Pons (tissue), 1 donor: ENCODE data around the gene BRI3BP.
"Not testable (repeated sequence)": the region's sequence is repeated elsewhere in the genome, so short reads cannot be mapped to it uniquely, and the experiment has no call there.

Experiments used
- DNase-seq: peaks from one replicate; pipeline ENCODE4 v3.0.0-alpha.2; 2016; ENCODE audit warnings: low spot score

The BRI3BP gene

DNA sequence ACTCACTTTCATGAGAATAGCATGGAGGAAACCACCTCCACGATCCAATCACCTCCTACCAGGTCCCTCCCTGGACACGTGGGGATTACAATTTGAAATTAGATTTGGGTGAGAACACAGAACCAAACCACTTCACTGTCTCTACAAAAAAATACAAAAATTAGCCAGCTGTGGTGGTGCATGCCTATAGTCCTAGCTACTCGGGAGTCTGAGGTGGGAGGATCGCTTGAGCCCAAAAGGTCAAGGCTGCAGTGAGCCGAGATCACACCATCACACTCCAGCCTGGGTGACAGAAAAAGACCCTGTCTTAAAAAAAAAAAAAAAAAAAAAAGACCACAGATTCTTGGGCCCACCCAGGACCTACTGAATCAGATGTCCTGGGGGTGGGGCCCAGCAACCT, 28.3 kb downstream of the BRI3BP start:
- DNase-seq, result no peak

DNA sequence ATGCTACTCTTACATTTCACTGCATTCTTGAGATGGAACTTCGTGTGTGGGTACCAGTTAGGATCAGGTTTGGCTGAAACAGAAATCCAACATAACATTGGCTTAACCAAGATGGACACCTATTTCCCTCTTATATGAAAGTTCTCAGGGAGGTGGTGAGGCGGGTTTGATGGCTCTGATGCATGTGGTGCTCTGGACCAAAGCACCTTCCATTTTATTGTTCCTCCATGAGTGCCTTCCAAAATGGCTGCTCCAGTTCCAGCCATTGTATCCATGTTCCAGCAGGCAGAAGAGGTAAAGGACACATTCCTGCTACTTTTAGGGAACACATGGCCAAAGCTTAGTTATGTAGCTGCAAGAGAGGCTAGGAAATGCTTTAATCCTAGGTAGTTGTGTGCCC, 29.6 kb downstream of the BRI3BP start:
- no peak for DNase-seq

DNA sequence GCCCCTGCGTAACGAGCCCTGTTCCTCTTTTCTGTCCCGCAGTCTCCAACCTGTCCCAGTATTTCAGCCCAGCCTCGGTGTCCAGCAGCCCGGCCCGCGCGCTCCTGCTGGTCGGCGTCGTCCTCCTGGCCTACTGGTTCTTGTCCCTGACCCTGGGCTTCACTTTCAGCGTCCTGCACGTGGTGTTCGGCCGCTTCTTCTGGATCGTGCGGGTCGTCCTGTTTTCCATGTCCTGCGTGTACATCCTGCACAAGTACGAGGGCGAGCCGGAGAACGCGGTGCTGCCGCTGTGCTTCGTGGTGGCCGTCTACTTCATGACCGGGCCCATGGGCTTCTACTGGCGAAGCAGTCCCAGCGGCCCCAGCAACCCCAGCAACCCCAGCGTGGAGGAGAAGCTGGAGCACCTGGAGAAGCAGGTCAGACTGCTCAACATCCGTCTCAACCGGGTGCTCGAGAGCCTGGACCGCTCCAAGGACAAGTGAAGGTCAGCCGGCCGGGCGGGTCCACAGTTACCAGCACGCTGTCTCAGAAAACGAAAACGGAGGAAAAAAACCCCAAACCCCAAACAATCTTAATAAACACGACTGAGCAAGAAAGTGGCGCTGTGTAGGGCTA, 31.6 kb downstream of the BRI3BP start:
- DNase-seq, result no peak

DNA sequence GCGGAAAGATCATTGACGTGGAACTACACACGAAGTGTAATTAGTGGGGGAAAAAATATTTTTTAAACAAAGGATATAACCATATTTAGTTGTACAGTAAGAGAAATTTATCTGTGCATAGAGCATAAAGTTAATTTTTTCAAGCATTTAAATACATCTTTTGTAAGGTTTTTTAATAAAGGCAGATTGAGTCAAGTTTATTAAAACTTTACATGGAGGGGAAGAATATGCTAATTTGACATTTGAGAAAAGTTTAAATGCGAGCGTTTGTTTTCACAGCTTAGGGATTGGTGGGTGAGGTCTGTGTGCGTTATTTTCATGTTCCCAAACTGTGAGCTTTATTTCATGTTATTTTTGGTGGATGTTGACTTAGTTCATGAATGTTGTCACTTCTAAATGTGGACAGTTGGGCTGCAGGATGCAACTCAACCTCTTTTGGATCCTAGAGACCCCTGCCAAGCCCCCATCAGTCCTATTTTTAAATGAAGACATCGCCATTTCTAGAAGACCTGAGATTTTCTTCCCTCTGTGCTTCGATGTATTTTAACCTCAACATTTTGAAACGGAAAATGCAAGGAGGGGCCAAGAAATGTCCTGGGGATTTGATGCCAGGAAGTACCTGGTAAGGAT, 32.3 kb downstream of the BRI3BP start:
- DNase-seq, result no peak

DNA sequence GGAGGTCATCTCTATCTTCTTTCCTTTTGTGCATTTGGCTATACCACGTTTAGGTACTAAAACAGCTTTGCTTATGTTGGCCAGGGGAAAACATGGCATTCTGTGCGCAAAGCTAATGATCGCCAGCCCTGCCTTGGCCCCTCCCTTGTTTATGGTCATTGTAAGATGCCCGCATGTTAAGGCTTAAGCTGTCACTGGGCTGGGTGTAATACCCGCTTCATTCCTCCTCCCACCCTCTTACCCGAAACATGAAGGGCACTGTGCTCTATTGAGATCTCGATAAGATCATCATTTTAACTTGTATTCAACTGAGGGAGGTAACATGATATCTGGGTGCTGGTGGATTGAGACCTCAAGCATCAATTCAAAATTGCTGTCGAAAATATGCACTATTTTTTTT, 34.7 kb downstream of the BRI3BP start:
- no peak for DNase-seq

DNA sequence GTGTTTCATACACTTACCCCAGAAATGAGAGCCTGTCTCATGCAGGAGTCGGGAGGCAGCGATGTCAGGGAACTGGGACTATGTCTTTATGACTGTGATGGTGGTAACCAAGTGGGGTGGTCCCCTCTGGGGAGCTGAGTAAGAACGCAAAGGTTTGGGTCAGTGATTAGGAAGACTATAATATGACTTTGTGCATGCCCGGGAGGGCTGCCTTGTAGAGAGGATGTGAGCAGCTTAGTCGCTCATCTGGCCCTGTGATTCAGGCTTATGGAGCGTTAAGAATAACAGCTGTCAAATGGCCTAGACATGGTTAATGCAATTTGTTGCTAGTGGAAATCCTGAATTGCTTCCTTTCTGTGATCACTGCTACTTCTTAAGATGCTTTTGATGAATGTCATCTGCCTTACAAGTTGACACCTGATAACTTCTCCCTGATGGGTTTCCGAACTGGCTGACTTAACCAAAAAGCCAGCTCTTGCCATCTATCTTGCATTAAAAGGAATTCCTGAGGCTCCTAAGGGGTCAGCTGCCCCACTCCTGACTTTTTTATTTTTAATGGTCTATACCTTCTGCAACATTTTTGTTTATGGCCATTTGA, 36.4 kb downstream of the BRI3BP start:
- no peak for DNase-seq

DNA sequence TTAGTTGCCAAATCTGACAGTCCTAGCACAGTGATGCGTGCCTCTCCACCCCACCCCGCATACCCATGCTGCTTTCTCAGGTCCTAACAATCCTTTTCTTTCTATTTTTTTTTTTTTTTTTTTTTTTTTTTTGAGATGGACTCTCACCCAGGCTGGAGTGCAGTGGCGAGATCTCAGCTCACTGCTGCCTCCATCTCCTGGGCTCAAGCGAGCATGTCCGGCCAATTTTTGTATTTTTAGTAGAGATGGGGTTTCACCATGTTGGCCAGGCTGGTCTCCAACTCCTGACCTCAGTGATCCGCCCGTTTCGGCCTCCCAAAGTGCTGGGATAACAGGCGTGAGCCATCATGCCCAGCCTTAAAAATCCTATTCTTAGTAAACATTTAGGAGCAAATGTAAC, 38.0 kb downstream of the BRI3BP start:
- not testable (repeated sequence) for DNase-seq

DNA sequence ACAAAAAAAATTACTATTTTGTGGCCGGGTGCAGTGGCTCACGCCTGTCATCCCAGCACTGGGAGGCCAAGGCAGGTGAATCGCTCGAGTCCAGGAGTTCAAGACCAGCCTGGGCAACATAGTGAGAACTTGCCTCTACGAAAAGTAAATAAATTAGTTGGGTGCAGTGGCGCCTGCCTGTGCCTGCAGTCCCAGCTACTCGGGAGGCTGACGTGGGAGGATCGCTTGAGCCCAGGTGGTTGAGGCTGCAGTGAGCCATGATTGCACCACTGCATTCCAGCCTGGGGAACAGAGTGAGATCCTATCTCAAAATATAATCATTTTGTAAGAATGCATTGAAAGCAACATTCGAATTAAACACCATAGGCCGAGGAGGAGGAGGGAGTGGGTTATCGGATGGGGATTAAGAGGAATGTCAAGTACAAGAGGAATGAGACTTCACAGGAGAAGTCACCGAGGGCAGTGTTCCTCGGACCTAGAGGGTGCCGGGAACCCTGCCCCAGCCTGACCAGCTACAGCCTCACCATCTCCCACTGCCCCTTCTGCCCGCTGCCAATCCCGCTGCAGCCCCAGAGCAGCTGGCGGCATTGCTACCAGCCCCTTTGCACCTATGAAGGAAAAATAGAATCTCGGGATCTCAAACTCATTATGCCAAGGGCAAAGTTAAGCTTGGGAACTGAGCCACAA, 39.2 kb downstream of the BRI3BP start:
- no peak for DNase-seq

DNA sequence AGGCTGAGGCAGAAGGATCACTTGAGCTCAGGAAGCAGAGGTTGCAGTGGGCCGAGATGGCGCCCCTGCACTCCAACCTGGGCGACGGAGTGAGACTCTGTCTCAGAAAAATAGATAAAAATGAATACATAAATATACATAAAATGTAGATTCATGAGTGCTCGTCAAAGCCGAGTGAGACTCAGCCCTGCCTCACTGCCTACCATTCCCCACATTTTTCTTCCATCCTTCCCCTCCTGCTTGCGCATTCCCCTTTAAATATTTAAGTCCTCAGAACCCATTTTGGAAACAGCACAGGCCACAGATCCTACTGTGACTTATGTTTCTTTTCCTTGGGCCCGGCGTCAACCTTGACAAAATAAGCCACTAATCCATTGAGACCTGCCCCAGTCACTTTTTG, 39.8 kb downstream of the BRI3BP start:
- DNase-seq, result no peak

DNA sequence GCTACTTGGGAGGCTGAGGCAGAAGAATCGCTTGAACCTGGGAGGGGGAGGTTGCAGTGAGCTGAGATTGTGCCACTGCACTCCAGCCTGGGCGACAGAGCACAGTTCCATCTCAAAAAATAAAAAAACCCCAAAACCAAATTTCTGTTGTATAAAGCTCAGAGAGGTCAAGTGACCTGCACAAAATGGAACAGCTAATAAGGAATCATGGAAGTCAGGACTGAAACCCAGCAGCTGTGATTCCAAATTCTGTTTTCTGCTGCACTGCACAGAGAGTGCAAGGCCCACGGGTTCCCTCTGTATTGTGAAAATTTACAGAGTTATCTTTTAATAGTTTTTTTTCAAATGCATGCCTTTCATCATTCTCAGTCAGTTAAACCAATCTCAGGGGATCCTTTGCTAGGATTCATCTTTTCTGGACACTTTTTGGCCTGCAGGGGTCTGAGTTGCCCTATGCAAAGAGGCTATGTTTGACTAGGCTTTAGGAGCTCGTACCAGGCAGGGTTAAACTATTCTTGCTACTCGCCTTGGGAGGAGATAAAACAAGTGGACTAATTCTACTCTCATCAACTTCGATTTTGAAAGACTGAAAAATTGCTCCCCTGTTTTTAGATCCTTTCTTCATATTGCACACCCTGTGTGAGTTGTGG, 45.7 kb downstream of the BRI3BP start:
- no peak for DNase-seq

DNA sequence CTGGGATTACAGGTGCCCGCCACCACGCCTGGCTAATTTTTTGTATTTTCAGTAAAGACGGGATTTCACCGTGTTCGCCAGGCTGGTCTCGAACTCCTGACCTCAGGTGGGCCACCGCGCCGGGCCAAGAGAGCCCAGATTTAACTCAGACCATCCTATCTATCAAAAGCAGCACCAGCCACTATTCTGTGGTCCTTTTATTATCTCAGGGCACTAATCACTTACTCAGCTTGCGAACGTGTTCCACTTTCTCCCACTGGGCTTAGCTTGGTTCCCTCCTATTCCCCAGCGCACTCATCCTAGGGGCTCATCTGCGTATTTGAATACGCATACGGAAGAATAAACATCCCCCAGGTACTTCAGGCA, 55.6 kb downstream of the BRI3BP start:
- DNase-seq, result no peak

DNA sequence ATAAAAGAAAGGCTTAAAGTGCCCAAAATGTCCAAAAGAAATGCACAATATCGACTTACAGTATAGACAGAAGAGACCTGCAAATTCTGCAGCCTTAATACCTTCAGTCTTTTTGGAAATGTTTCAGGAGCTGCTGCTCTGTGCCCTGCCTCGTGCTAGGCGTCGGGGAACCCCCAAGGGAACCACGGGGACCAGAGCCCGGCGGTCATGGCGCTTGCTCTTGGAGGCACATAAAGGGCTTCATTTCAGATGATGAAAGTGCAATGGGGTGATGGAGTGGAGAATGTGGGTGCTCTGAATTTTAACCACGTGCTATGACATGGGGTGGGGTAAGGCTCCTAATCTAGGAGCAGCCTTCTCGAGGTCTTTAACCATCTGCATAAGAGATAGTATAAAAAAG, 57.0 kb downstream of the BRI3BP start:
- no peak for DNase-seq

DNA sequence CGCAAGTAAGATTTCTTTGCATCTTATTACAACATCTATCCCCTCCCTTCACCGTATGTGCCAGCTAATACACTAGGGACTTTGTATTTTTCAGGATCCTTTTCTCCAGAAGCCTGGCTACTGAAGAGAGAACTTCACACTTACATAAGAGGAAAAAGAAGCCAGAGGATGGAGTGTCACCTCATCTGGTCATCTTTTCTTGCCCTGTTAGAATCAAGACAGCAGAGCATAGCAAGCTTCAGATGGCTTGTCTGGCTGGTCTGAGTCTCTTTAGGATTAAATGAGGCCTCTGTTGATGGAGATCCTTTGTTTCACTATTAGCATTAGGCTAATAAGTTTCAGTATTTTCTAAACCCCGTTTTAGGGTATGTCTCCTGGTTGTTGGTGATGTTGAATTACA, 57.4 kb downstream of the BRI3BP start:
- DNase-seq, result peak; percentile 58

DNA sequence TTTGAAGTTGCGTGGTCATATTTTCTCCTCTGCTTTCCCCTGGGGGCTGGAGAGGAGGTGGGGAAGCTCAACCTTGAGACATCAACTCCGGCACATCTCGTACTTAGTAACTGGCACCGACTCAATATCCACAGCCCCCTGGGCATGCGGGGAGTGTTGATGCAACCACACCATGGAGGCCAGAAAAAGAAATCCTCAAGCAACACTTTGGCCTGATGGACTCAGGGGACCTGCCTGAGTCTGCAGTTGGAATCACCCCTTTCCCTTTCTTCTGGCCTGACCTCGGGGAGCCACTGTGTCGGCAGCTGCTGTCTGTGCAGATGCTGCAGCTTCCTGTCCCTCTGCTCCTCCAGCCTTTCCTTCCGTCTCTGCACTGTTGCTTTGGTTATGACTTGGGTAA, 60.4 kb downstream of the BRI3BP start:
- DNase-seq, result no peak

DNA sequence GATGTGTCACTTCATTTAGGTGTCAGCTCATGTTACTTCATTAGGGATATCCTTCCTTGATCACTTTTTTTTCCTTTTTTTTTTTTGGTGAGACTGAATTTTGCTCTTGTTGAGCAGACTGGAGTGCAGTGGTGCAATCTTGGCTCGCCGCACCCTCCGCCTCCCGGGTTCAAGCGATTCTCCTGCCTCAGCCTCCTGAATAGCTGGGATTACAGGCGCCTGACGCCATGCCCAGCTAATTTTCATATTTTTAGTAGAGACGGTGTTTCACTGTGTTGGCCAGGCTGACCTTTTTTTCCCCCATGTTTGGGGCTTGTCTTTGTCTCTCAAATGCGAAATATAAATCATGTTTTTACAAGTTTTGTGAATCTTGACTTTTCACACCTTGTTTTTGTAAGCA, 62.1 kb downstream of the BRI3BP start:
- no peak for DNase-seq

DNA sequence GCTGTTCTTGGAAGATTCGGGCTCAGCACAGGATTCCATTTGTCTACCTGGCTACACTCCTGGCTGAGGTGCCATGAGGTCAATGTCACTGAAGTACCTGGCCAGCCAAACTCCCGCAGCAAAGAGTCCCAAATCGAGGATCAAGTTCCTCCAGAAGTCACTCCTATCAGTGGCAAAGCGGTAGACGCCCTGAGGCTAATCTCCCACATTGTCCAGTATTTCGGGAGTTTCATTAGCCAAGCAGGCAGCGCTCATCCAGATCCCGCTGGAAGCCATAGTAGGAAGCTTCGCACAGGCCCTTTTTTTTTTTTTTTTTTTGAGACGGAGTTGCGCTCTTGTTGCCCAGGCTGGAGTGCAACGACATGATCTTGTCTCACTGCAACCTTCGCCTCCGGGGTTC, 62.9 kb downstream of the BRI3BP start:
- no peak for DNase-seq

DNA sequence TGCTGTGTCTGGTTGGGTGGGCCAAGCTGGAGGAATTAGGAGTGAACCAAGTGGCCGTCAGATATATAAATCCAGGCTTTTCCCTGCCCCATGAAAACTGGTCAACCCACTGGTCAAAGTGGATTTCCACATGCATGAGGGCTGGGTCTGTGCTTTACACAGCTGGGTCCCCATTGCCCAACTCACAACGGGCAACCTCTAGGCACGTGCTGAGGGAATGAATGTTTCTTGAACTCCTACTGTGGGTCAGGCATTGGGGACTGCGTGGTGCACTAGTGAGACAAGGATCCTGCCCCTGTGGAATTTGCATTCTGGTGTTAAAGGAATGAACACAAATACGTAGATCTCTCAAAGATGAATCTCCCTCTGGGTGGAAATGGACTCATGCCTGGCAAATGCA, 64.3 kb downstream of the BRI3BP start:
- no peak for DNase-seq

DNA sequence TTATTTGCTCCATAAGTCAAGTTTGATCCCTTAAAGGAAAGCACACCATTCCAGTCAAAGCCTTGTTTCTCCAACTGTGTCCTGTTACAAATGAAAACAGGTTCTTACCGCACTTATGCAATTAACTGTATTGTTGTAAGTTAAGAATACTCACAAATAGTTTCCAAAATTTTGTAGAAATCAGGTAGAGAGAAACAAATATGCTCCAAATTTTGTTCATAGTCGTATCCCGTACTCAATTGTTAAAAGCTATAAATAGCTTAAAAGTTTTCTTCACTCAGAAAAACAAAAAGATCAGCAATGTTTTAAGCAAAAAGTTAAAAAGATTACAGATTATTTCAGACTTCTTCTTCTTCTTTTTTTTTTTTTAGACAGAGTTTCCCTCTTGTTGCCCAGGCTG, 67.8 kb downstream of the BRI3BP start:
- DNase-seq, result no peak

DNA sequence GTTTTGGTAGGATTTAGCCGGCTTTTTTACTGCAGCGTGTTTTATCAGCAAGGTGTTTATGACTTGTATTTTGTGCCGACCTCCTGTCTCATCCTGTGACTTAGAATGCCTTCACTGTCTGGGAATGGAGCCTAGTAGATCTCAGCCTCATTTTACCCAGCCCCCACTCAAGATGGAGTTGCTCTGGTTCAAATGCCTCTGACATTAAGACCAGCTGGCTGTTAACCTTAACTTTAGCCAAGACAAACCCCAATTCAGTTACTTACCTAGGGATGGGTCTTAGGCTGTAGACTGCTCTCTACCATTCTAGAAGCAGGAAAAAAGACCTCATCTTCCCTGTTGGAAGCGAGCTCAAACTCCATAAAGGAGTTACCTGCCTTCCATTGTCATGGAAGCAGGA, 70.1 kb downstream of the BRI3BP start:
- not testable (repeated sequence) for DNase-seq

DNA sequence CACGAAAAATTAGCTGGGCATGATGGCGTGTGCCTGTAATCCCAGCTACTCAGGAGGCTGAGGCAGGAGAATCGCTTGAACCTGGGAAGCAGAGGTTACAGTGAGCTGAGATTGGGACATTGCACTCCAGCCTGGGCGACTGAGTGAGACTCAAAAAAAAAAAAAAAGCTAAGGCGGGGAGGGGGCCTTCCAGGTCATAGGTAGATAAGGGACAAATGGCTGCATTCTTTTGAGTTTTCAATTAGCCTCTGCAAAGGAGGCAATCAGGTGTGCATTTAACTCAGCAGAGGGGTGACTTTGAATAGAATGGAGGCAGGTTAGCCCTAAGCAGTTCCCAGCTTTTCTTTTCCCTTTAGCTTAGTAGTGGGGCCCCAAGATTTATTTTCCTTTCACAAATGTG, 71.0 kb downstream of the BRI3BP start:
- no peak for DNase-seq

DNA sequence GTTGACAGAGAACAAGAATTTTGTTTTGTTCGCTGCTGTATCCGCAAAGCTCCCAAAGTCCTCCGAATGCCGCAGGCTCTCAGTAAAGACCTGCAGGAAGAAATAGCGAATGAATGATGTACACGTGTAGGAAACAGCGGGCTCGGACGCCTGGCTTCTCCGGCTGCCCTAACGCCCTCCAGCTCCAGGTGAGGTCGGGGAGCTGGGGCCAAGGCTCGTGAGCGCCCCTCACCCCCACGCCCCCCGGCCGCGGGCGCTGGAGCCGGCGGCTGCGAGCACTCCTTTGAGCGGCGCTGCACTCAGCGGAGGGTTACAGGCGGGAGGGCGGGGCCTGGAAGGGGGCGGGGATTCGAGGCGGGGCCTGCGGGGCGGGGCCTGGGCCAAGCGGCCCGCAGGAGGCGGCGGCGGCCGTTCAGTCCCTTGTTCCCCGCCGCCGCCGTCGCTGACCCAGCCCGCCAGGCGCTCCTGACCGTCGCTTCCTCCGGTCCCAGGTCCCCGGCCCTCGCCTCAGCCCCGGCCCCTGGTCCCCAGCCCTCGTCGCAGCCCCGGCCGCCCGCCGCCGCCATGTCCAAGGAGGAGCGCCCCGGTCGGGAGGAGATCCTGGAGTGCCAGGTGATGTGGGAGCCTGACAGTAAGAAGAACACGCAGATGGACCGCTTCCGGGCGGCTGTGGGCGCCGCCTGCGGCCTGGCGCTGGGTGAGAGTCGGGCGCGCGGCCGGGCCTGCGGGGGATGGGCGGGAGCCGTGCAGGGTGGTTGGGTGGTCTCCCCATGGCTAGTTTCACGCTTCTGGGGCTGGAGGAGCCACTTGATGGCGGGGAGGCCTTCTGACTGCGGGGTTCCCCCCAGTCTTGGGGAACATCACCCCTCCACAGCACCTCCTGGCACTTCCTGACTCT, 71.8 kb downstream of the BRI3BP start, which contains the start of gene AACS:
Gene AACS, plus strand, starts transcription at position 415 of the 898 bp plus-strand sequence. Its CDS starts 150 bp downstream, at position 565.
- DNase-seq, result peak; percentile 47
